Osteocyte (in vitro differentiated cells): ENCODE measurements around the gene KRTAP6-2. TPM values are rescaled to one million over a fixed set of nuclear protein-coding genes. Genes with fewer than 3 reads are reported as not detected.

Experiments
- DNase-seq: peaks from one replicate; pipeline ENCODE4 v3.0.0; 2021; ENCODE audit warnings: mixed read lengths; ENCODE audit not compliant: unreplicated experiment; ENCODE audit errors: extremely low spot score
- H3K27ac Mint-ChIP-seq: one replicate; pipeline ENCODE4 v1.8.0; 2021; ENCODE audit warnings: mild to moderate bottlenecking, mixed read lengths; ENCODE audit not compliant: unreplicated experiment
- H3K27me3 Mint-ChIP-seq: one replicate; pipeline ENCODE4 v1.8.0; 2021; ENCODE audit warnings: mixed read lengths; ENCODE audit not compliant: unreplicated experiment
- H3K36me3 Mint-ChIP-seq: one replicate; pipeline ENCODE4 v1.8.0; 2021; ENCODE audit warnings: mixed read lengths; ENCODE audit not compliant: unreplicated experiment
- H3K4me1 Mint-ChIP-seq: one replicate; pipeline ENCODE4 v1.8.0; 2021; ENCODE audit warnings: mixed read lengths; ENCODE audit not compliant: unreplicated experiment
- H3K4me3 Mint-ChIP-seq: one replicate; pipeline ENCODE4 v1.8.0; 2021; ENCODE audit warnings: mild to moderate bottlenecking, moderate library complexity, mixed read lengths; ENCODE audit not compliant: unreplicated experiment
- H3K9me3 Mint-ChIP-seq: one replicate; pipeline ENCODE4 v1.8.0; 2021; ENCODE audit warnings: mixed read lengths; ENCODE audit not compliant: unreplicated experiment
- CTCF ChIP-seq: fragments of 200-600 bp; sonication (generic); IDR thresholded peaks from 2 replicates; pipeline ENCODE4 v1.5.0; 2021; ENCODE audit warnings: antibody characterized with exemption, mild to moderate bottlenecking, moderate library complexity
- total RNA-seq: library from RNA; stranded (reverse); gene quantifications from 2 replicates; pipeline ENCODE4 v1.2.1, GENCODE V29; 2021

Gene KRTAP6-2
- total RNA-seq, 1 donor from 2014 or later = not detected

GRCh38 chr21:30629200-30629599, 30.5 kb upstream of the KRTAP6-2 start:
- Mint-ChIP-seq H3K4me3 (no peak overlapping the region), H3K9me3 (peaks cover 19% of the 10 kb centered on the region), H3K36me3 (no peaks in the 10 kb centered on the region), H3K27me3 (no peaks in the 10 kb centered on the region), H3K27ac (no peak overlapping the region), H3K4me1 (no peaks in the 10 kb centered on the region)
- no peak for TF ChIP-seq CTCF
- DNase-seq = no peak

GRCh38 chr21:30628109-30628508, 29.4 kb upstream of the KRTAP6-2 start:
- no peak for TF ChIP-seq CTCF
- no peak overlapping the region for H3K27ac Mint-ChIP-seq
- peaks cover 19% of the 10 kb centered on the region for H3K9me3 Mint-ChIP-seq
- DNase-seq = no peak
- no peaks in the 10 kb centered on the region for H3K27me3 Mint-ChIP-seq
- H3K4me3 Mint-ChIP-seq = no peak overlapping the region
- H3K4me1 Mint-ChIP-seq = no peaks in the 10 kb centered on the region
- H3K36me3 Mint-ChIP-seq = no peaks in the 10 kb centered on the region

- no peak for TF ChIP-seq CTCF
These were observed 26.9 kb upstream of the KRTAP6-2 start for GRCh38 chr21:30625449-30626165.

GRCh38 chr21:30623362-30623761, 24.7 kb upstream of the KRTAP6-2 start:
- peaks cover 15% of the 10 kb centered on the region for H3K9me3 Mint-ChIP-seq
- DNase-seq = no peak
- no peak overlapping the region for H3K27ac Mint-ChIP-seq
- TF ChIP-seq CTCF = no peak
- H3K4me1 Mint-ChIP-seq = peaks cover 6% of the 10 kb centered on the region
- H3K27me3 Mint-ChIP-seq = no peaks in the 10 kb centered on the region
- H3K4me3 Mint-ChIP-seq = no peak overlapping the region
- no peaks in the 10 kb centered on the region for H3K36me3 Mint-ChIP-seq

More at GRCh38 chr21:30625449-30626165, 26.9 kb upstream of the KRTAP6-2 start:
- DNase-seq = no peak
- Mint-ChIP-seq H3K27ac (no peak overlapping the region), H3K4me1 (peaks cover 3% of the 10 kb centered on the region), H3K9me3 (peaks cover 9% of the 10 kb centered on the region), H3K36me3 (no peaks in the 10 kb centered on the region), H3K27me3 (no peaks in the 10 kb centered on the region), H3K4me3 (no peak overlapping the region)

GRCh38 chr21:30620522-30620921, 21.8 kb upstream of the KRTAP6-2 start, which contains the start of gene KRTAP20-4:
TSS of gene KRTAP20-4 (plus strand) at chr21:30620627.
- Mint-ChIP-seq H3K4me3 (no peak within 1 kb of the TSS), H3K4me1 (peaks cover 6% of the 10 kb centered on the region), H3K9me3 (peaks cover 15% of the 10 kb centered on the region), H3K36me3 (no peaks in the 10 kb centered on the region), H3K27ac (no peak within 1 kb of the TSS), H3K27me3 (no peaks in the 10 kb centered on the region)
- no peak for DNase-seq
- TF ChIP-seq CTCF = no peak
